Measurements from ENCODE around the gene IL17RC.

IL17RC gene

DNA sequence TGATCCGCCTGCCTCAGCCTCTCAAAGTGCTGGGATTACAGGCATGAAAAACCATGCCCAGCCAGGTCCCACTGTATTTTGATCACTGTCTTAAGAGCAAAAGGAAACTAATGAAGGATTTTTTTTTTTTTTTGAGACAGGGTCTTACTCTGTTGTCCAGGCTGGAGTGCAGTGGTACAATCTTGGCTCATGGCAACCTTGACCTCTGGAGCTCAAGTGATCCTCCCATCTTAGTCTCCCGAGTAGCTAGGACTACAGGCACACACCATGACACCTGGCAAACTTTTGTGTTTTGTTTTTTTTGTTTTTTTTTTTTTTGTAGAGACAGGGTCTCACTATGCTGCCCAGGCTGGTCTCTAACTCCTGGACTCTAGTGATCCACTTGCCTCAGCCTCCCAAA lies 63.4 kb downstream of the IL17RC start:
- no peak for DNase-seq (ENCODE audit: extremely low read depth, low read depth)

More for the DNA sequence above, 63.4 kb downstream of the IL17RC start:
- TF ChIP-seq, protein P1, sequence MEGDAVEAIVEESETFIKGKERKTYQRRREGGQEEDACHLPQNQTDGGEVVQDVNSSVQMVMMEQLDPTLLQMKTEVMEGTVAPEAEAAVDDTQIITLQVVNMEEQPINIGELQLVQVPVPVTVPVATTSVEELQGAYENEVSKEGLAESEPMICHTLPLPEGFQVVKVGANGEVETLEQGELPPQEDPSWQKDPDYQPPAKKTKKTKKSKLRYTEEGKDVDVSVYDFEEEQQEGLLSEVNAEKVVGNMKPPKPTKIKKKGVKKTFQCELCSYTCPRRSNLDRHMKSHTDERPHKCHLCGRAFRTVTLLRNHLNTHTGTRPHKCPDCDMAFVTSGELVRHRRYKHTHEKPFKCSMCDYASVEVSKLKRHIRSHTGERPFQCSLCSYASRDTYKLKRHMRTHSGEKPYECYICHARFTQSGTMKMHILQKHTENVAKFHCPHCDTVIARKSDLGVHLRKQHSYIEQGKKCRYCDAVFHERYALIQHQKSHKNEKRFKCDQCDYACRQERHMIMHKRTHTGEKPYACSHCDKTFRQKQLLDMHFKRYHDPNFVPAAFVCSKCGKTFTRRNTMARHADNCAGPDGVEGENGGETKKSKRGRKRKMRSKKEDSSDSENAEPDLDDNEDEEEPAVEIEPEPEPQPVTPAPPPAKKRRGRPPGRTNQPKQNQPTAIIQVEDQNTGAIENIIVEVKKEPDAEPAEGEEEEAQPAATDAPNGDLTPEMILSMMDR (IDR thresholded peaks at IDR 0.05; ENCODE audit: low read depth, low read length): no peak

Measured in AG09319 (cell line).